Esophagus muscularis mucosa (tissue), 4 donors: Measurements from ENCODE around the gene KLHL14. TPM values are rescaled to one million over a fixed set of nuclear protein-coding genes. Genes with fewer than 3 reads are reported as not detected.

ENCODE experiments used
- DNase-seq: peaks from one replicate; pipeline ENCODE4 v3.0.0-alpha.2; 2017; ENCODE audit errors: extremely low spot score
- H3K27ac ChIP-seq, 4 donors: fragments of 200-600 bp; sonication (generic); replicated peaks in 1 of 4; 1 replicate in 3 of 4; 2 replicates in 1 of 4; pipeline ENCODE4 v1.5.1; 2016 to 2019; ENCODE audit warnings: mild to moderate bottlenecking in 1 of 4
- H3K27me3 ChIP-seq, 4 donors: fragments of 200-600 bp; sonication (generic); one replicate each; pipeline versions ENCODE4 v1.5.1 to v1.6.0; 2016 to 2019
- H3K36me3 ChIP-seq, 4 donors: fragments of 200-600 bp; sonication (generic); one replicate each; pipeline ENCODE4 v1.5.1; 2016 to 2019
- H3K4me1 ChIP-seq, 4 donors: fragments of 200-600 bp; sonication (generic); one replicate each; pipeline ENCODE4 v1.5.1; 2016 to 2019
- H3K4me3 ChIP-seq, 4 donors: fragments of 200-600 bp; sonication (generic); 1 replicate in 2 of 4; 2 replicates in 2 of 4; pipeline ENCODE4 v1.5.1; 2016 to 2019; ENCODE audit warnings: mild to moderate bottlenecking in 4 of 4, moderate library complexity in 1 of 4
- H3K9me3 ChIP-seq, 4 donors: fragments of 200-600 bp; sonication (generic); 1 replicate in 3 of 4; 2 replicates in 1 of 4; pipeline ENCODE4 v1.5.1; 2016 to 2019
- EP300 ChIP-seq: sonication (generic); formaldehyde crosslinking; IDR thresholded peaks from one replicate; pipeline ENCODE4 v1.6.1; 2017; ENCODE audit warnings: antibody characterized with exemption
- POLR2A ChIP-seq: fragments of 450-650 bp; IDR thresholded peaks from one replicate; pipeline ENCODE4 v1.6.1; 2017; ENCODE audit warnings: antibody characterized with exemption, moderate library complexity, mild to moderate bottlenecking, low read depth
- POLR2AphosphoS5 ChIP-seq, 2 donors: sonication (generic); formaldehyde crosslinking; IDR thresholded peaks; one replicate each; pipeline ENCODE4 v1.6.1; 2017; ENCODE audit warnings: antibody characterized with exemption in 2 of 2
- WGBS: methylation state at CpG from one replicate; pipeline ENCODE4 v1.1.5; 2018; 5-methylcytosine and 5-hydroxymethylcytosine counted together
- intact Hi-C: fragments of 100-400 bp; cut with DNase I; formaldehyde crosslinking; loops from one replicate; pipeline ENCODE4 v1.15.1; 2023
- total RNA-seq, 4 donors: library from RNA; depleted of rRNA; stranded (reverse); fragments of >200 nt; gene quantifications; one replicate each; pipeline versions ENCODE4 v1.1.0 to v1.2.1, GENCODE V29; 2016
- TF ChIP-seq, protein P1 (sequence below), 3 experiments: fragments of 200-600 bp in 2 of 3; fragments of 450-650 bp in 1 of 3; sonication (generic) in 2 of 3; IDR thresholded peaks; one replicate each; pipeline ENCODE4 v1.5.1; 2017 to 2019; ENCODE audit warnings: antibody characterized with exemption in 3 of 3, mild to moderate bottlenecking in 2 of 3, moderate library complexity in 1 of 3

Gene KLHL14
- total RNA-seq, 4 donors from 2014 or later: 0.06 to 0.50 (median 0.26) TPM; not detected in 1

DNA sequence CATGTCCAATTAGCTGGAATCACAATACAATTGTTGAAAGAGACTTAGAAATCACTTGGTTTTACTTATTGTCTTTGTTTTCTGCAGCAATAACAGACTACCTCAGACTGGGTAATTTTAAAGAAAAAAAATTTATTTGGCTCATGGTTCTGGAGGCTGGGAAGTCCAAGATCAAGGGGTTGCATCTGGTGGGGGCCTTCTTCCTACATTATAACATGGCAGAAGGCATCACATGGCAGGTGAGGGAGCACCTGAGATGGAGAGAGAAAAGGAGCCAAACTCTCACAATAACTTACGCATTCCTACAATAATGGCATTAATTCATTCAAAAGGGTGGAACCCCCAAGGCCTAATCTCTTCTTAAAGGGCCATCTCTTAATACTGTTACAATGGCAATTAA lies 37.5 kb upstream of the KLHL14 start:
- no peak for DNase-seq
- Histone ChIP-seq H3K4me1 (no peaks in the 10 kb centered on the region), H3K36me3 (no peaks in the 10 kb centered on the region), H3K4me3 (no peak overlapping the region), H3K9me3 (no peaks in the 10 kb centered on the region), H3K27ac (no peak overlapping the region), H3K27me3 (no peaks in the 10 kb centered on the region)
- TF ChIP-seq POLR2A (no peak), POLR2AphosphoS5 (IDR thresholded peaks at IDR 0.05) (no peak), EP300 (no peak)
- TF ChIP-seq, protein P1, sequence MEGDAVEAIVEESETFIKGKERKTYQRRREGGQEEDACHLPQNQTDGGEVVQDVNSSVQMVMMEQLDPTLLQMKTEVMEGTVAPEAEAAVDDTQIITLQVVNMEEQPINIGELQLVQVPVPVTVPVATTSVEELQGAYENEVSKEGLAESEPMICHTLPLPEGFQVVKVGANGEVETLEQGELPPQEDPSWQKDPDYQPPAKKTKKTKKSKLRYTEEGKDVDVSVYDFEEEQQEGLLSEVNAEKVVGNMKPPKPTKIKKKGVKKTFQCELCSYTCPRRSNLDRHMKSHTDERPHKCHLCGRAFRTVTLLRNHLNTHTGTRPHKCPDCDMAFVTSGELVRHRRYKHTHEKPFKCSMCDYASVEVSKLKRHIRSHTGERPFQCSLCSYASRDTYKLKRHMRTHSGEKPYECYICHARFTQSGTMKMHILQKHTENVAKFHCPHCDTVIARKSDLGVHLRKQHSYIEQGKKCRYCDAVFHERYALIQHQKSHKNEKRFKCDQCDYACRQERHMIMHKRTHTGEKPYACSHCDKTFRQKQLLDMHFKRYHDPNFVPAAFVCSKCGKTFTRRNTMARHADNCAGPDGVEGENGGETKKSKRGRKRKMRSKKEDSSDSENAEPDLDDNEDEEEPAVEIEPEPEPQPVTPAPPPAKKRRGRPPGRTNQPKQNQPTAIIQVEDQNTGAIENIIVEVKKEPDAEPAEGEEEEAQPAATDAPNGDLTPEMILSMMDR (IDR thresholded peaks at IDR 0.05): no peak
- WGBS: 92% methylated on average over 1 of the region's 1 CpG
- intact Hi-C loops: no loop called here

DNA sequence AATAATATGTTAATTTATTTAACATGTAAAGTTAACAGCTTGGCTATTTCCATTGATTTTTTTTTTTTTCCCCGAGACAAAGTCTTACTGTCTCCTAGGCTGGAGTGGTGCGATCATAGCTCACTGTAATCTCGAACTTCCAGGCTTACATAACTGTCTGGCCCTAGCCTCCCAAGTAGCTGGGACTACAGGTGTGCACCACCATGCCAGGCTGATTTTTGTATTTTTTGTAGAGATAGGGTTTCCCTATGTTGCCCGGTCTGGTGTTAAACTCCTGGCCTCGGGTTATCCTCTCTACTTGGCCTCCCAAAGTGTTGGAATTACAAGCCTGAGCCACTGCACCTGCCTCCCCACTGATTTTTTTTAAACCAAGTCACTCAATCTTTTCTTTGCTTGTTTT lies 32.5 kb upstream of the KLHL14 start:
- no peak for DNase-seq
- no peaks in the 10 kb centered on the region for H3K36me3 ChIP-seq
- TF ChIP-seq POLR2A (no peak), EP300 (no peak), POLR2AphosphoS5 (IDR thresholded peaks at IDR 0.05) (no peak)
- TF ChIP-seq, protein P1 (IDR thresholded peaks at IDR 0.05): no peak
- no peak overlapping the region for H3K4me3 ChIP-seq
- H3K27me3 ChIP-seq: no peaks in the 10 kb centered on the region
- H3K27ac ChIP-seq: no peak overlapping the region
- no peaks in the 10 kb centered on the region for H3K9me3 ChIP-seq
- no peaks in the 10 kb centered on the region for H3K4me1 ChIP-seq
- intact Hi-C loops: no loop called here
- 77% methylated on average over 5 of the region's 5 CpGs for WGBS

DNA sequence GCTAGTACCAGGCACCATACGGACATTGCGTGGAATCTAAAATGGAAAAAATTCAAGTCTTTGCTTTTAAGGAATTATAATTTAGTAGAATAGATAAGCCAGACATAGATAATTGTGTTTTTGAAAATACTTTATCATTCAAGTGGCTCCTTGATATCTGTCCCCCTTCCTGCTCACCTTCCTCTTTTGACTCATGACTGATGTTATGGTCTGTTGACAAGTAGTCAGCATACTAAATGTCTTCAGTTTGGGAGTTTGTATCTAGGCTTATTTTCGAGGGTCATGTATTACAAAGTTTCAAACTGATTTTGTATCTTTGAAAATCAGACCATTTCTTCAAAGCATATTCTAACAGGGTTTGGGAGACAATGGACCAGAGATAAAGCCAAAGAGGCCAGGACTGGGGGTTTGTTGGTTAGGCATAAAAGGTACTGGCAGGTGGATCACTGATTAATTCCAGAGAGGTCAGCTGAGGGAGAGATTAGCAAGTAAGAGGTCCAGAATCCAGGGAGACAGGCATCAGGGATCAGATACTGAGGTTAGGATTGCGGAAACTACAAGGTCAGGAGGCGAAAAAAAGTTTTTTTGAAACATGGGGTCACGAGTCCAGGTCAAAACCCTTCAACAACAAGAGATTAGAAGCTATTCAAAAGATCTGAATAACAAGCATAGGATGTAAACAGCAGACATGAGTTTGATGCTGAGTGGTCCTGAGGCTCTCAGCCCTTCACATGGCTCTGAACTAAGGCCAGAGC lies 31.5 kb upstream of the KLHL14 start:
- Histone ChIP-seq H3K36me3 (no peaks in the 10 kb centered on the region), H3K4me3 (no peak overlapping the region), H3K27me3 (no peaks in the 10 kb centered on the region), H3K27ac (no peak overlapping the region), H3K9me3 (no peaks in the 10 kb centered on the region), H3K4me1 (no peaks in the 10 kb centered on the region)
- TF ChIP-seq, protein P1 (IDR thresholded peaks at IDR 0.05): no peak
- TF ChIP-seq POLR2A (no peak), POLR2AphosphoS5 (IDR thresholded peaks at IDR 0.05) (no peak), EP300 (no peak)
- intact Hi-C loops: no loop called here
- WGBS: 74% methylated on average over 6 of the region's 6 CpGs
- DNase-seq: no peak

DNA sequence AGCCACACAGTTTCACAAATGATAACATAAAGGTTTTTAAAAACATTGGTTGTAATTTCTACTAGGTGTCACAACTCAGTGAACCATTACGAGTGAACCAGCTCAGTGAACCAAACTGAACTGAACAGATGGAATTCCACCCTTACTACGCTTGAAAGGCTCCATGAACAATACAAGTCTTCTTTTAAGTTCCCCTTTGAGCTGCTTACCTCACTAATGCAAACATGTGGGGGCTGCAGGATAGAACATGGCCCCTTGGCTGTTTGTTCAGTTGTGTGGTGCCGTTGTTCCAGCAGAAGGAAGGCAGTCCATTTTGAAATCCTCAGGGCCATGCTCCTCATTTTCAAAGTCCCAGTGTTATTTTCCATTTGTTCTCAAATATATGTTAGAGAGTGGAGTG lies 30.7 kb upstream of the KLHL14 start:
- Histone ChIP-seq H3K27ac (no peak overlapping the region), H3K27me3 (no peaks in the 10 kb centered on the region), H3K36me3 (no peaks in the 10 kb centered on the region), H3K9me3 (peaks cover 0 to under 1% (median 0%) of the 10 kb centered on the region in 4 donors), H3K4me1 (no peaks in the 10 kb centered on the region), H3K4me3 (no peak overlapping the region)
- intact Hi-C loops: no loop called here
- WGBS: 69% methylated on average over 3 of the region's 3 CpGs
- TF ChIP-seq, protein P1 (IDR thresholded peaks at IDR 0.05): no peak
- no peak for TF ChIP-seq POLR2A
- no peak for TF ChIP-seq POLR2AphosphoS5 (IDR thresholded peaks at IDR 0.05)
- no peak for TF ChIP-seq EP300
- DNase-seq: no peak
